Mononuclear cell (primary cell): Measurements from ENCODE around the gene TFEC. TPM values are rescaled to one million over a fixed set of nuclear protein-coding genes. Genes with fewer than 3 reads are reported as not detected.
"Not testable (repeated sequence)": the region's sequence is repeated elsewhere in the genome, so short reads cannot be mapped to it uniquely, and the experiment has no call there.

Source experiments
- H3K27me3 ChIP-seq: 2 replicates; pipeline ENCODE4 v1.6.0; 2011; ENCODE audit warnings: low read length, control low read depth; ENCODE audit not compliant: insufficient read depth
- H3K4me1 ChIP-seq: 2 replicates; pipeline ENCODE4 v1.5.1; 2011; ENCODE audit warnings: mild to moderate bottlenecking, low read length, control low read depth; ENCODE audit not compliant: insufficient read depth
- H3K4me3 ChIP-seq: 2 replicates; pipeline ENCODE4 v1.5.1; 2011; ENCODE audit warnings: mild to moderate bottlenecking, low read length, moderate library complexity
- H3K9me3 ChIP-seq: 2 replicates; pipeline ENCODE4 v1.5.1; 2011; ENCODE audit warnings: low read depth, mild to moderate bottlenecking, control low read depth, low read length
- total RNA-seq: library from RNA; depleted of rRNA; stranded (reverse); fragments of >200 nt; gene quantifications from one replicate; pipeline ENCODE4 v1.2.3, GENCODE V29; 2012

TFEC gene
- total RNA-seq, 1 donor, result 7.8 TPM

GRCh38 chr7:115968171-115968570, 62.4 kb downstream of the TFEC start:
- Histone ChIP-seq H3K9me3 (no peaks in the 10 kb centered on the region), H3K4me3 (no peak overlapping the region), H3K4me1 (peaks cover 4% of the 10 kb centered on the region), H3K27me3 (no peaks in the 10 kb centered on the region)

DNA sequence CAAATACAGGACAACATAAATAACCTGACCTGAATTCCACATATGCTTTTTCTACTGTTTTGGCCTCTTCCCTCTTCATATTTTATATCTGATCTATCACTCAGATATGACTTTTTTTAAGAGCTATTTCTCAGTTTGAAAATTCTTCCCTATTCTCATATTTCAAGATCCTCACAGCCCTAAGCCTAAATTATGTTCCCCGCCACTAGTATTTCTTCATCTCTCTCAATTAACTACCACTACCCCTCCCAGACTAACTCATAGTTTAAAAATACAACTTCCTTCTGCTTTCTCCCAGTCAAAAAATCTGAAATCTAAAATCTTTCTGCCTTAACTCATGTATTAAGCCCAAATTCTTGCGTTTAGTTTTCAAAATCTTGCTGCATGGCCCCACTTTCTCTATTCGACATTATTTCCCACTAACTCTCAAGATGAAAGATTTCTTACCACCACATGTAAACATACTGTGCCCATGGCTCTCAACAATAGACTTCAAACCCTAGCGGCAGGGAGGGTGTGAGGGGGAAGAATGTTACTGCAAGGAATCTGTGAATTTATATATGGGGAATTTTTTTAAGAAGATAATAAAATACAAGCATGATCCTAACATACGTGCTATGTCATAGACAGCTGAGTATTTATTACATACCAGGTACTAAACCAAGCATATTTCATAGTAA, 64.6 kb downstream of the TFEC start:
- Histone ChIP-seq H3K9me3 (no peaks in the 10 kb centered on the region), H3K27me3 (no peaks in the 10 kb centered on the region), H3K4me1 (no peaks in the 10 kb centered on the region), H3K4me3 (no peak overlapping the region)

GRCh38 chr7:115965236-115965635, 65.3 kb downstream of the TFEC start:
- no peaks in the 10 kb centered on the region for H3K9me3 ChIP-seq
- H3K27me3 ChIP-seq, result no peaks in the 10 kb centered on the region
- no peak overlapping the region for H3K4me3 ChIP-seq
- H3K4me1 ChIP-seq, result no peaks in the 10 kb centered on the region

GRCh38 chr7:115964799-115965198, 65.8 kb downstream of the TFEC start:
- H3K4me3 ChIP-seq, result no peak overlapping the region
- H3K4me1 ChIP-seq, result no peaks in the 10 kb centered on the region
- no peaks in the 10 kb centered on the region for H3K9me3 ChIP-seq
- no peaks in the 10 kb centered on the region for H3K27me3 ChIP-seq

- H3K9me3 ChIP-seq, result no peaks in the 10 kb centered on the region
- H3K4me3 ChIP-seq, result no peak overlapping the region
- no peaks in the 10 kb centered on the region for H3K4me1 ChIP-seq
- H3K27me3 ChIP-seq, result no peaks in the 10 kb centered on the region
Observed at GRCh38 chr7:115962340-115962739, 68.2 kb downstream of the TFEC start.

DNA sequence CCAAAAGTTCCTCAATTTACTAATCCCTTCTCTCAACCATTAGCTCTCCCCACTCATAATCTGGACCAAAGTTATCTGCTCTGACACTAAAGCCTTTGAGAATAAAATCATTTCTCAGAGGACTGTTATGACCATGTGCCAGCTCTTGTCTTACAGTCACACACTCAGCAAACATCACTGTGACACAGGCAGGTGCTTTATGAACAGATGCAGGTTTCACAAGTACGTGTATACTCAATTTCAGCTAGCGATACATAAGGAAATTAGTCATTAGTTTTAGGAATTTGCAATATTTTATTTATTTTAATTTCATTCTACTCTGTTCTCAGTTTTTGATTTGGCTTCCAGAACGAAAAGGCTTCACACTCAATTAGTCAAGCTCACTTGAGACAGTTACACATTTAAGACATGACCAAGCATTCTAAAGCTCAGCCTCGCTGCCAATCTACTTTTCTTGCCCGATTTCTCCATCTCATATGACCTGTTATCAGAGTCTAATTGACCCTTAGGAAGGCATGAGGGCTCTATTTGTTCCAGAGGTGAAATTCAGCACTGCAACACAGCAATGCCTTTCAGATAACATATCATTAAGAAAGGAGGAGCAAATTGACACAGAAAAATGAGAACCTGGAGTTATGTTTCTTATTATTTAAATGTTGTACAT, 76.8 kb downstream of the TFEC start:
- no peaks in the 10 kb centered on the region for H3K27me3 ChIP-seq
- no peaks in the 10 kb centered on the region for H3K9me3 ChIP-seq

GRCh38 chr7:115952832-115953231, 77.7 kb downstream of the TFEC start:
- Histone ChIP-seq H3K27me3 (no peaks in the 10 kb centered on the region), H3K9me3 (no peaks in the 10 kb centered on the region), H3K4me3 (no peak overlapping the region), H3K4me1 (no peaks in the 10 kb centered on the region)

More for the DNA sequence above, 76.8 kb downstream of the TFEC start:
- no peaks in the 10 kb centered on the region for H3K4me1 ChIP-seq
- no peak overlapping the region for H3K4me3 ChIP-seq

DNA sequence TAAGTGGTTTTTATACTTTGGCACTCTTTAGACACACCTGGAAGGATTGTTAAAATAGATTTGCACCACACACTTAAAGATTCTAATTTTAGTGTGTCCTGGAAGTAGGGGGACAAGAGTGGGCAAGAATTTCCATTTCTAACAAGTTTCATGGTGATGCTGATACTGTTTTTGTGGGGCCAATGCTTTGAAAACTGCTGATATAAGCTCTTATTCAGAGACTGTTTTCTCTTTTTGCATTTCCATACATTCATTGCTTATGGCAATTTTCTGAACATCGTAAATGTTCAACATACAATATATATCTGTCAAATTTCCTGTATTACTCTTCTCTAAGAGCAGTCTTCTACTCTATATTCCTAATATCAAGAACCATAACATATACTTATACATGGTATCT, 79.0 kb downstream of the TFEC start:
- Histone ChIP-seq H3K27me3 (no peaks in the 10 kb centered on the region), H3K4me3 (no peak overlapping the region), H3K4me1 (no peaks in the 10 kb centered on the region), H3K9me3 (no peaks in the 10 kb centered on the region)

DNA sequence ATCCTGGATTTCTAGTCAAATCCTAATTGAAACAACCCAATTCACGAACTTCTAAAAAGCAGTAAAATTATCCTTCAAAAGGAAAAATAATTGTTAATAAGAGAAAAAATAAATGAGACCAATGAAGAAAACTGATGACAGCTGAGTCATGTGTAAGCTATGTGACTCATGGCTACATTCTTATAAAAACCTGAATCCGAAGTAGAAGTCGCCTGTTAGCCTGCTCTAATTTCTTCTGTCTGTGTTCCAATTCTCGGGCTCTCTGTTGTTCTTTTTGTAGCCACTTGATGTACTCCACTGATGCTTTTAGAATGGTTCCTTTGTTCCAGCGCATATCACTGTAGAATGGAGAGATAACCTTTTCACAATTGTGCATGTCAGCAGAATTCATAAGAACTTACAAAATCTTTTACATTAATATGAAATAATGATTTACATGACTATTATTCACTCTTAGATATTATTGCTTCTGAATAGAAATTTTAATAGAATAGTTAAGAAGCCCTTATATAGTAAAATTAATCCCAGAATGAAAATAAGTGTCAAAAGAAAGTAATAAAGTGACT, 88.8 kb downstream of the TFEC start:
- Histone ChIP-seq H3K4me1 (no peaks in the 10 kb centered on the region), H3K4me3 (no peak overlapping the region), H3K27me3 (no peaks in the 10 kb centered on the region), H3K9me3 (no peaks in the 10 kb centered on the region)

GRCh38 chr7:115940460-115941060, 90.0 kb downstream of the TFEC start:
- no peaks in the 10 kb centered on the region for H3K27me3 ChIP-seq

GRCh38 chr7:115937960-115938359, 92.6 kb downstream of the TFEC start:
- Histone ChIP-seq H3K4me1 (no peaks in the 10 kb centered on the region), H3K9me3 (no peaks in the 10 kb centered on the region), H3K4me3 (no peak overlapping the region), H3K27me3 (no peaks in the 10 kb centered on the region)

More at GRCh38 chr7:115940460-115941060, 90.0 kb downstream of the TFEC start:
- H3K4me1 ChIP-seq, result no peaks in the 10 kb centered on the region
- no peaks in the 10 kb centered on the region for H3K9me3 ChIP-seq
- H3K4me3 ChIP-seq, result no peak overlapping the region

GRCh38 chr7:115933471-115933870, 97.1 kb downstream of the TFEC start:
- Histone ChIP-seq H3K27me3 (no peaks in the 10 kb centered on the region), H3K4me3 (no peak overlapping the region), H3K4me1 (no peaks in the 10 kb centered on the region)

DNA sequence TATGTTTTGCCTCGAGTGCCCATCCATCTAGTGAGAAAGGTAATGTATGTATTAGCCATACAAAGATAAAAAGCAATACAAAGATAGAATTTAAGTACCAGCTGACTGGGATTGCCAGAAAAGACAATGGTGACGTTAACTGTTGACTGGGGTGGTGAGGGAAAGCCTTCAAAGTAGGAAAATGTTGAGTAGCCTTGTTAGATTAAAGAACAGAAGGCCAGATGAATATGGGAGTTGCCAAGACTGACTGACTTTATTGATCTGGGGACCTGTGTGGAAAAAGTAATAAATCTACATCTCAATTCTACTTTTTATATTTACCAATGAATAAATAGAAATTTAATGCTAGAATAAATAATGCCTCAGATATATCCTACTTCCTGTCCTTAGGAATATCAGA, 97.7 kb downstream of the TFEC start:
- Histone ChIP-seq H3K4me1 (no peaks in the 10 kb centered on the region), H3K9me3 (no peaks in the 10 kb centered on the region), H3K4me3 (no peak overlapping the region), H3K27me3 (no peaks in the 10 kb centered on the region)

More at GRCh38 chr7:115933471-115933870, 97.1 kb downstream of the TFEC start:
- no peaks in the 10 kb centered on the region for H3K9me3 ChIP-seq

- not testable (repeated sequence) for H3K27me3 ChIP-seq, H3K4me1 ChIP-seq, H3K9me3 ChIP-seq, H3K4me3 ChIP-seq
Observed at GRCh38 chr7:115930184-115930583, 100.4 kb downstream of the TFEC start.

GRCh38 chr7:115929736-115930135, 100.8 kb downstream of the TFEC start:
- not testable (repeated sequence) for H3K27me3 ChIP-seq, H3K4me3 ChIP-seq, H3K9me3 ChIP-seq, H3K4me1 ChIP-seq
